SK-N-SH treated with all-trans-retinoic acid at 6 μM for 48 hours (cell line): ENCODE measurements around the gene ABHD2.

Experiments used
- ATAC-seq: fragments of 200-7000 bp; cut with Tn5 transposase; 3 replicates; pipeline ENCODE4 v1.9.1; 2020; ENCODE audit warnings: mild to moderate bottlenecking, moderate library complexity
- ARNTL ChIP-seq: fragments of 450-650 bp; formaldehyde crosslinking; IDR thresholded peaks from 2 replicates; pipeline ENCODE4 v1.5.0; 2020; ENCODE audit warnings: low read depth, mild to moderate bottlenecking, moderate library complexity, borderline replicate concordance
- BACH2 ChIP-seq: fragments of 250-450 bp; sonication (Bioruptor Pico); IDR thresholded peaks from 2 replicates; pipeline ENCODE4 v1.9.0; 2021; ENCODE audit warnings: mild to moderate bottlenecking, borderline replicate concordance
- CSDC2 ChIP-seq: fragments of 250-450 bp; sonication (Bioruptor Pico); IDR thresholded peaks from 2 replicates; pipeline ENCODE4 v1.5.0; 2020; ENCODE audit warnings: mild to moderate bottlenecking, moderate library complexity
- CSRNP3 ChIP-seq: fragments of 250-450 bp; sonication (Bioruptor Pico); IDR thresholded peaks from 2 replicates; pipeline ENCODE4 v1.5.1; 2021; ENCODE audit warnings: mild to moderate bottlenecking, moderate library complexity
- ESRRG ChIP-seq: fragments of 250-450 bp; sonication (Bioruptor Pico); IDR thresholded peaks from 2 replicates; pipeline ENCODE4 v1.6.1; 2021; ENCODE audit warnings: mild to moderate bottlenecking
- GLIS3 ChIP-seq: fragments of 250-450 bp; sonication (Bioruptor Pico); IDR thresholded peaks from 2 replicates; pipeline ENCODE4 v1.5.0; 2020; ENCODE audit warnings: mild to moderate bottlenecking, moderate library complexity
- OSR1 ChIP-seq: fragments of 250-450 bp; sonication (Bioruptor Pico); IDR thresholded peaks from 2 replicates; pipeline ENCODE4 v1.8.0; 2022; ENCODE audit warnings: moderate library complexity, mild to moderate bottlenecking, inconsistent platforms
- PATZ1 ChIP-seq: fragments of 250-450 bp; sonication (Bioruptor Pico); IDR thresholded peaks from 2 replicates; pipeline ENCODE4 v1.8.0; 2020; ENCODE audit warnings: mild to moderate bottlenecking, moderate library complexity, borderline replicate concordance
- POU6F1 ChIP-seq: fragments of 250-450 bp; sonication (Bioruptor Pico); IDR thresholded peaks from 2 replicates; pipeline ENCODE4 v1.8.0; 2021; ENCODE audit warnings: low read depth, mild to moderate bottlenecking, moderate library complexity, borderline replicate concordance
- PPARA ChIP-seq: fragments of 250-450 bp; sonication (Bioruptor Pico); IDR thresholded peaks from 2 replicates; pipeline ENCODE4 v1.5.0; 2020; ENCODE audit warnings: mild to moderate bottlenecking, borderline replicate concordance
- RARB ChIP-seq: fragments of 250-450 bp; sonication (Bioruptor Pico); IDR thresholded peaks from 2 replicates; pipeline ENCODE4 v1.8.0; 2021; ENCODE audit warnings: mild to moderate bottlenecking, moderate library complexity
- TCF4 ChIP-seq: fragments of 250-450 bp; sonication (Bioruptor Pico); IDR thresholded peaks from 2 replicates; pipeline ENCODE4 v1.8.0; 2021; ENCODE audit warnings: mild to moderate bottlenecking, moderate library complexity, borderline replicate concordance
- TOX ChIP-seq: fragments of 250-450 bp; sonication (Bioruptor Pico); IDR thresholded peaks from 2 replicates; pipeline ENCODE4 v1.8.0; 2021; ENCODE audit warnings: mild to moderate bottlenecking, moderate library complexity, borderline replicate concordance
- TSHZ2 ChIP-seq: fragments of 250-450 bp; sonication (Bioruptor Pico); IDR thresholded peaks from 2 replicates; pipeline ENCODE4 v1.5.0; 2020; ENCODE audit warnings: mild to moderate bottlenecking, moderate library complexity
- ZC3H10 ChIP-seq: fragments of 250-450 bp; sonication (Bioruptor Pico); IDR thresholded peaks from 2 replicates; pipeline ENCODE4 v1.5.1; 2021; ENCODE audit warnings: mild to moderate bottlenecking, moderate library complexity
- ZFP3 ChIP-seq: fragments of 250-450 bp; sonication (Bioruptor Pico); IDR thresholded peaks from 2 replicates; pipeline ENCODE4 v1.5.0; 2020; ENCODE audit warnings: mild to moderate bottlenecking, moderate library complexity
- ZFP30 ChIP-seq: fragments of 450-650 bp; formaldehyde crosslinking; IDR thresholded peaks from 2 replicates; pipeline ENCODE4 v1.5.0; 2022; ENCODE audit warnings: mild to moderate bottlenecking, moderate library complexity
- ZNF70 ChIP-seq: fragments of 450-650 bp; formaldehyde crosslinking; IDR thresholded peaks from 2 replicates; pipeline ENCODE4 v1.5.0; 2020; ENCODE audit warnings: mild to moderate bottlenecking, moderate library complexity
- ZNF8 ChIP-seq: fragments of 450-650 bp; formaldehyde crosslinking; IDR thresholded peaks from 2 replicates; pipeline ENCODE4 v1.5.0; 2020; ENCODE audit warnings: mild to moderate bottlenecking, moderate library complexity

The ABHD2 gene

GRCh38 chr15:89226359-89227221, 138.3 kb downstream of the ABHD2 start:
- no peak for ATAC-seq
- TF ChIP-seq GLIS3 (CRISPR knock-in tag) (no peak), ARNTL (CRISPR knock-in tag) (no peak), ZNF8 (CRISPR knock-in tag) (no peak), ZFP30 (no peak), POU6F1 (CRISPR knock-in tag) (no peak), ZC3H10 (CRISPR knock-in tag) (no peak), CSDC2 (CRISPR knock-in tag) (no peak), RARB (CRISPR knock-in tag) (no peak), TOX (CRISPR knock-in tag) (no peak), ESRRG (CRISPR knock-in tag) (no peak), CSRNP3 (CRISPR knock-in tag) (no peak), BACH2 (CRISPR knock-in tag) (no peak)

- no peak for ATAC-seq
- TF ChIP-seq RARB (CRISPR knock-in tag), result no peak
- TF ChIP-seq ZFP30, result no peak
- TF ChIP-seq TCF4 (CRISPR knock-in tag), result no peak
- TF ChIP-seq ZNF70 (CRISPR knock-in tag), result no peak
- TF ChIP-seq PPARA (CRISPR knock-in tag), result no peak
- no peak for TF ChIP-seq ZFP3 (CRISPR knock-in tag)
- no peak for TF ChIP-seq TOX (CRISPR knock-in tag)
- TF ChIP-seq TSHZ2 (CRISPR knock-in tag), result no peak
- TF ChIP-seq GLIS3 (CRISPR knock-in tag), result no peak
- TF ChIP-seq POU6F1 (CRISPR knock-in tag), result no peak
- TF ChIP-seq BACH2 (CRISPR knock-in tag), result no peak
Measured at GRCh38 chr15:89227425-89227824, 139.2 kb downstream of the ABHD2 start.

- TF ChIP-seq TOX (CRISPR knock-in tag) (no peak), ZNF70 (CRISPR knock-in tag) (no peak), RARB (CRISPR knock-in tag) (no peak), TSHZ2 (CRISPR knock-in tag) (no peak), OSR1 (no peak), CSRNP3 (CRISPR knock-in tag) (no peak), ZNF8 (CRISPR knock-in tag) (no peak), PATZ1 (no peak), ZFP30 (no peak), TCF4 (CRISPR knock-in tag) (no peak), PPARA (CRISPR knock-in tag) (no peak)
- no peak for ATAC-seq
Measured at GRCh38 chr15:89230277-89230676, 142.0 kb downstream of the ABHD2 start.
